NCI-H226 (cell line): ENCODE results near the gene CEP162.

Source experiments
- DNase-seq: peaks from one replicate; pipeline ENCODE4 v3.0.0-alpha.2; 2015

CEP162 gene

GRCh38 chr6:84082689-84083265 is 144.7 kb downstream of the CEP162 start:
- DNase-seq, result no peak

GRCh38 chr6:84081222-84081621 is 146.2 kb downstream of the CEP162 start:
- no peak for DNase-seq

- DNase-seq, result no peak
These were observed 149.1 kb downstream of the CEP162 start for GRCh38 chr6:84078335-84078734.

DNA sequence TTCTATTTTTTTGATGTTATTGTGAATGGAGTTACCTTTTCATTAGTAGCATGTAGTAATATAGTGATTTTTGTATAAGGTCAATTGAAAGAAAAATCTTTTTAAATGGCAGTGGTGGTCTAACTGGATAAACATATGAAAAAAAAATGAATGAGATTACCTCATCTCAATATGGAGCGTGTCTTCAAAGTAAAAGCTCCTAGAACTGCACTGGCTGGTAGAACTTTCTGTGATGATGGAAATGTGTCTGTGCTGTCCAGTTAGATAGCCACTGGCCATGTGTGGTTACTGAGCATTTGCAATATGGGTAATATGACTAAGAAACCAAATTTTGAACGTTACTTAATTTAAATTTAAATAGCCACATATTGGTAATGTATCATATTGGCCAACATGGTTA is 149.8 kb downstream of the CEP162 start:
- no peak for DNase-seq

- peak; percentile 81 for DNase-seq
These were observed 152.3 kb downstream of the CEP162 start for GRCh38 chr6:84074988-84075781.
